Lower leg skin (tissue), 4 donors: ENCODE measurements around the gene ACTC1. TPM values are rescaled to one million over a fixed set of nuclear protein-coding genes. Genes with fewer than 3 reads are reported as not detected.

Experiments
- DNase-seq, 2 donors: peaks; one replicate each; pipeline ENCODE4 v3.0.0-alpha.2; 2019; ENCODE audit warnings: low spot score in 2 of 2
- H3K4me3 ChIP-seq: fragments of 200-600 bp; sonication (generic); 2 replicates; pipeline ENCODE4 v1.5.1; 2017; ENCODE audit warnings: mild to moderate bottlenecking, low read depth; ENCODE audit not compliant: poor library complexity, severe bottlenecking
- POLR2A ChIP-seq, 2 donors: fragments of 450-650 bp; IDR thresholded peaks; one replicate each; pipeline ENCODE4 v1.6.1; 2016 to 2017; ENCODE audit warnings: antibody characterized with exemption in 2 of 2, mild to moderate bottlenecking in 1 of 2, moderate library complexity in 1 of 2
- WGBS, 2 donors: methylation state at CpG; one replicate each; pipeline ENCODE4 v1.1.5; 2018; 5-methylcytosine and 5-hydroxymethylcytosine counted together
- intact Hi-C: fragments of 100-400 bp; cut with DNase I; formaldehyde crosslinking; loops from one replicate; pipeline ENCODE4 v1.15.0; 2023; ENCODE audit warnings: low total_unique reads
- total RNA-seq, 4 donors: library from RNA; depleted of rRNA; stranded (reverse); fragments of >200 nt; gene quantifications; one replicate each; pipeline ENCODE4 v1.1.0, GENCODE V29; 2016
- TF ChIP-seq, protein P1 (sequence below), 3 donors: fragments of 450-650 bp; IDR thresholded peaks; one replicate each; pipeline ENCODE4 v1.5.1; 2016; ENCODE audit warnings: antibody characterized with exemption in 3 of 3, mild to moderate bottlenecking in 3 of 3, moderate library complexity in 2 of 3

ACTC1 gene
- total RNA-seq, 4 donors from 2014 or later = 0.13 to 1.3 (median 0.55) TPM

DNA sequence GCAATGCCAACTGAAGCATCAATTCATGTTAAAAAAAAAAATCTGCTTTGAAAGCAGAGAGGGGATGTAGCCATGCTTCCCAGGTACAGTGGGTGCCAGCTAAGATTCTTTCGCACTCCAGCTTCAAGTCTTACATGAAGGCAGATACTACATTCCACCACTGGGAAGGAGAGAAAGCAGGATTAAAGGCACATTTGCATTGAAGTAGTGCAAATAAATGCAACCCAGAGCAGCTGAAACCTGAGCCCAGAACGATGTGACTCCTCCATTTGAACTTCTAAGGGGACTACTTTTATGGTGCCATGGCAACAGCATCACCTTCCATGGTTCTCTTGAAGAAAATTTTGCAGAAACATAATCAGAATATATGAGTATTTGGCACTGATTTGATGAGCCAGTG, 21.4 kb downstream of the ACTC1 start:
- TF ChIP-seq POLR2A (IDR thresholded peaks at IDR 0.05) = no peak
- TF ChIP-seq, protein P1, sequence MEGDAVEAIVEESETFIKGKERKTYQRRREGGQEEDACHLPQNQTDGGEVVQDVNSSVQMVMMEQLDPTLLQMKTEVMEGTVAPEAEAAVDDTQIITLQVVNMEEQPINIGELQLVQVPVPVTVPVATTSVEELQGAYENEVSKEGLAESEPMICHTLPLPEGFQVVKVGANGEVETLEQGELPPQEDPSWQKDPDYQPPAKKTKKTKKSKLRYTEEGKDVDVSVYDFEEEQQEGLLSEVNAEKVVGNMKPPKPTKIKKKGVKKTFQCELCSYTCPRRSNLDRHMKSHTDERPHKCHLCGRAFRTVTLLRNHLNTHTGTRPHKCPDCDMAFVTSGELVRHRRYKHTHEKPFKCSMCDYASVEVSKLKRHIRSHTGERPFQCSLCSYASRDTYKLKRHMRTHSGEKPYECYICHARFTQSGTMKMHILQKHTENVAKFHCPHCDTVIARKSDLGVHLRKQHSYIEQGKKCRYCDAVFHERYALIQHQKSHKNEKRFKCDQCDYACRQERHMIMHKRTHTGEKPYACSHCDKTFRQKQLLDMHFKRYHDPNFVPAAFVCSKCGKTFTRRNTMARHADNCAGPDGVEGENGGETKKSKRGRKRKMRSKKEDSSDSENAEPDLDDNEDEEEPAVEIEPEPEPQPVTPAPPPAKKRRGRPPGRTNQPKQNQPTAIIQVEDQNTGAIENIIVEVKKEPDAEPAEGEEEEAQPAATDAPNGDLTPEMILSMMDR (IDR thresholded peaks at IDR 0.05) = no peak
- no peak for DNase-seq
- WGBS, 2 donors = 38 to 41% methylated on average over 2 of the region's 2 CpGs
- intact Hi-C loops = no loop called here
- H3K4me3 ChIP-seq = no peak overlapping the region

DNA sequence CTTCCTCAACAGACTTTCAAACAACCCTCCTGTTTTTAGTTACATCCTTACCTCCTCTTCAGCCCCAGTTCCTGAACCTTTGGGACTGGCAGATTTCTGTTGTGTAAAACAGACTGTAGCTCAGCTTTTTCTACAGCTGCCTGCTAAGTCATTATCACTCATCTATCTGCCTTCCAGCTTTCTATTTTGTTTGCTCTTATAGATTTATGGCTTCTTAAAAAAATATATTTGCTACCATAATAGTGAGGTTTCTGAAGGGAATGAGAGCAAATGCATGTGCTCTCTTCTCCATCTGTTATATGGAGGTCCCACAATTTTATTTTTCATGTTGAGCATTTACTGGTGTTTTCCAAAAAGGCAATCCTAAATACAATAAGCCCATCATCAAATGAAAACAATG, 22.3 kb downstream of the ACTC1 start:
- no peak for DNase-seq
- TF ChIP-seq, protein P1 (IDR thresholded peaks at IDR 0.05) = no peak
- no peak for TF ChIP-seq POLR2A (IDR thresholded peaks at IDR 0.05)
- intact Hi-C loops = no loop called here

DNA sequence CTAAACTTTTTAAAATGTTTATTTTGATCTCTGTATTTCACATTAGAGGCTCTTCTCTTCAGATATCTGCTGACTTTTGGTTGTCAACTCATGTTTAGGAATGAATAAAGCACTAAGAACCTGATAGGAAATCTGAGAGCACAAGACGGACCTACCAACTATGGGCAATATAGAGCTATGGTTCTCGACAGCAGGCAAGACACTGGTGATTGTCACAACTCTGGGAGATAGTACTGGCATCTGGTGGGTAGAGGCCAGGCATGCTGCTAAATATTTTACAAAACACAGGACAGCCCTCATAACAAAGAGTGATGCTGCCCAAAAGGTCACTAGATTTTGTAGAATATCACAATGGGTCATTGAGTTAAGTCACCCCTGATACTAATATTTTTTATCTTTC, 23.0 kb downstream of the ACTC1 start:
- no peak overlapping the region for H3K4me3 ChIP-seq
- TF ChIP-seq POLR2A (IDR thresholded peaks at IDR 0.05) = no peak
- TF ChIP-seq, protein P1 (IDR thresholded peaks at IDR 0.05) = no peak
- intact Hi-C loops = no loop called here
- 79 to 90% methylated on average over 2 of the region's 2 CpGs for WGBS, 2 donors
- DNase-seq = no peak

More for the DNA sequence above, 22.3 kb downstream of the ACTC1 start:
- no peak overlapping the region for H3K4me3 ChIP-seq

DNA sequence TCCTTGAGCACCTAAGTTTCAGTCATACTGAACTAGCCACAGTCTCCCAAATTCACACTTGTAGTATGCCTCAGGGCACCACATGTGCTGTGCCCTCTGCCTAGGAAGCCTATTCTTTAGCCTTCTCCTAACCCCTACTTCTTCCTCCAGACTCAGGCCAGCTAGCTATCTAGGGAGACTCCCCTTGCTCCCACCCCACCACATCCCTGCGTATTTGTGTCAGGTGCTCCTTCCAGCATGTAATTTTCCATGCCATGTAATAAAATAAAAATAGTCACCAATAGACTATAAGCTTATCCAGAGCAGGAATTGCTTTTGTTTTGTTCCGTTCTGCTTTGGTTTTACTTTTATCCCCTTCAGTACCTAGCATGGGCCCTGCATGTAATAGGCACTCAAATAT, 25.6 kb downstream of the ACTC1 start:
- TF ChIP-seq, protein P1 (IDR thresholded peaks at IDR 0.05) = no peak
- no peak for TF ChIP-seq POLR2A (IDR thresholded peaks at IDR 0.05)
- intact Hi-C loops = no loop called here
- H3K4me3 ChIP-seq = no peak overlapping the region
- WGBS, 2 donors = 75 to 87% methylated on average over 2 of the region's 2 CpGs
- no peak for DNase-seq

DNA sequence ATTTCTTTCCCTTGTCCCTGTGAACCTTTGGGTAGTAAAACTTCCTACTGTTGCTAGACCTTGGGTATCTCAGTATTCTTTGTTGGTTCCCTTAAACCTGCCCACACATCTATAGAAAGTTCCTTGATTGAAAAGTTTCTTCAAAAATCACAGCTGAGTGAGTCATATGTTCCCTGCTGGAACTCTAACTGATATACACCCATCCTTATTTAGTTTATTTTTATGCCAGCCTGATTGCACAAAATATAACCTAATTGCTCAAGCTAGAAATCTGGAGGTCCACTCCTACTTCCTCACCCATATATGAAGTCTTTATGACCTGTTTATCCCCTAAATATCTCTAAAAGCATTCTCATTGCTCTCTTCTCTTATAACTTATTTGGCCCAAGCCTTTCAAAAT, 26.8 kb downstream of the ACTC1 start:
- intact Hi-C loops = no loop called here
- TF ChIP-seq, protein P1 (IDR thresholded peaks at IDR 0.05) = no peak
- TF ChIP-seq POLR2A (IDR thresholded peaks at IDR 0.05) = no peak
- DNase-seq = no peak
- no peak overlapping the region for H3K4me3 ChIP-seq

DNA sequence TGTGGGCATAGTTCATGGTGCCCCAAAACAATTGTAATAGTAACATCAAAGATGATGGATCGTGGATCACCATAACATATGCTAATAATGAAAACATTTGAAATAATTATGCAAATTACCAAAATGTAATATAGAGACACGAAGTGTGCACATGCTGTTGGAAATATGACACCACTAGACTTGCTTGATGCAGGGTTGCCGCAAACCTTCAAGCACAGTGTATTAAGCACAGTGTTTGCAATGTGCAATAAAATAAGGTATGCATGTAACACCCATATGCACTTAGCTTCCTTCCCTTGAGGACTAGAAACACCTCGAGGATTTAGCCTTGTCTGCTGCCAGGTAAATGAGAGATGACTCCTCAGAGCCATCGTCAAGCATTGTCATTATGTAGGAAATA, 29.6 kb downstream of the ACTC1 start:
- no peak overlapping the region for H3K4me3 ChIP-seq
- DNase-seq = no peak
- TF ChIP-seq, protein P1 (IDR thresholded peaks at IDR 0.05) = no peak
- no peak for TF ChIP-seq POLR2A (IDR thresholded peaks at IDR 0.05)
- 64 to 67% methylated on average over 5 of the region's 5 CpGs for WGBS, 2 donors
- intact Hi-C loops = no loop called here
